ENCODE data around the gene UBE3A.

The UBE3A gene

DNA sequence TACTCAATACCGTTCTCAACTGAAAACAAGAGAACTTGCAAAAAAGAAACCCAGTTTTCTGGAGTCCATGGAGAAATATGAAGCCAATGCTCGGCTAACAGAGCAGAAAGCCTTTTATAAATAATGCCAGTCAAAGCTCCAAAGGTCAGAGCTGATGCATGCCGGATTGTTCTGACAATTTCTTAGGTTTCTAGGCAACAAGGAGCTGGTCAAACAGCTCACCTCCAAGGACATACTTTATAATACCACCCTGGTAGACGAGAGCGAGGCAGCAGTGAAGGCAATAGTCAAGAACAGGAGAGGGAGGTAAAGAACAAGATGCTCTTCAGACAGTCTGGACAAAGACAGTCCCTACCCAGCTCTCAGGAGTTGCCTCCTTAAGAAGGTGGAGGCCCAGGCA is 111.1 kb downstream of the UBE3A start:
- no peak for DNase-seq

GRCh38 chr15:25325187-25325586 is 113.6 kb downstream of the UBE3A start:
- no peak for DNase-seq

DNA sequence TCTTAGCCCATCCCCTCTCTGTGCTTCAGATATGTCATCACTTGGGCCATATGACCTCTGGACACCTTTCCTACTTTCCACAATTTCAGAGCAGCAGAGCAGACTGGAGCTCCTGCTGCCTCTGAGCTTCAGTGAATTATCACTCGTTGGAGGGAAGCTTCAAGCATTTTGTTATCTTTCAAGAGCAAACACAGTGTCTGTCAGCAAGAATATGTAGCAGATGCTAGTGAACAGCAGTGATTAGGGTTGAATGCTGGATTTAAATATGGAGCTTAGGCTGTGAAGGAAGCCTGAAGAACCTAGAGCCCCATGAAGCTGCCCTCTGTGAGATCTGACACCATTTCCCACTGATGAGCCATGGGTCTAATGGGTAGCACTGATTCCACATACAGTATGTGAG is 115.4 kb downstream of the UBE3A start:
- no peak for DNase-seq

- DNase-seq, result no peak
These were observed 151.0 kb downstream of the UBE3A start for GRCh38 chr15:25287823-25288222.
